ENCODE results near the gene ASXL3.

The ASXL3 gene

DNA sequence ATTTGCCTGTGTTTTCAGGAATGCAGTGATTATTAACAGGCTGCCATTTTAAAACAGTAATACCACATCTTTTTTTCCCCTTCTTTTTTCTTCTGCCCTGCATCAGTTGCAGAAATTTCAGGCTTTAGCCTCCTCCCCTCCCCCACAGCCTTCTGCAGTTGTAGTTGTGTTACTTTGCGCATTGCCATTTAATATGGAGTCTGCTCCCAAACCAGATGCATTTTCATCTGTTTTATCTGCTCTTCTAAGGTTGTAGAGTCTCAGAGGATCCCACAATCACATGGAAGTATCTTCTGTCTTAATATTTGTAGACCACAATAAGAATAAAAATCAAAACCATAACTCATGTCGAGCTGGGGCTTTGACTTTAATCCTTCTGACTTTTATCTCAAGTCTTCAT lies 3.8 kb downstream of the ASXL3 start:
- no peak for DNase-seq (ENCODE audit: low read depth in 1 of 2, low spot score in 1 of 2)

GRCh38 chr18:33583901-33584300 lies 5.9 kb downstream of the ASXL3 start:
- no peak for DNase-seq (ENCODE audit: low read depth in 1 of 2, low spot score in 1 of 2)

- no peak for DNase-seq (ENCODE audit: low read depth in 1 of 2, low spot score in 1 of 2)
Measured at GRCh38 chr18:33584548-33585430, 6.8 kb downstream of the ASXL3 start.

GRCh38 chr18:33585431-33585775 lies 7.4 kb downstream of the ASXL3 start:
- DNase-seq (ENCODE audit: low read depth in 1 of 2, low spot score in 1 of 2), result no peak

DNA sequence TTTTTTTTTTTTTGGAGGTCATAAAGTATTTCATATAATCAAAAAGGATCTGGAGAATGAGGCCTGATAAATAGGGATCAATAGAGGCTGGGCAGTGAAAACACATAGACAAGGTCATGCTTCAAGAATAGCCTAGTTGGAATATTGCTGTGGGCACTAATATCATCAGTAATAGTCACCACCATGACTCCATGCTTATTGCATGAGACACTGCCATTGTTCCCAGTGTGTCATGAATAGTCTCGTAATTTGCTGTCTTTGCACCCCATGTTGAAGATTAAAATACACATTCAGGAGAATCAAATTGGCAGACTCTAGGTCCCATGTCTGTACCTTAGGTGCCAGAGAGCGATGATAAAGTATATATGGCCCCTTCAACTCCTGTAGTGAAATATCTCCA lies 10.3 kb downstream of the ASXL3 start:
- no peak for DNase-seq (ENCODE audit: low read depth in 1 of 2, low spot score in 1 of 2)

GRCh38 chr18:33593261-33593660 lies 15.2 kb downstream of the ASXL3 start:
- no peak for DNase-seq (ENCODE audit: low read depth in 1 of 2, low spot score in 1 of 2)

DNA sequence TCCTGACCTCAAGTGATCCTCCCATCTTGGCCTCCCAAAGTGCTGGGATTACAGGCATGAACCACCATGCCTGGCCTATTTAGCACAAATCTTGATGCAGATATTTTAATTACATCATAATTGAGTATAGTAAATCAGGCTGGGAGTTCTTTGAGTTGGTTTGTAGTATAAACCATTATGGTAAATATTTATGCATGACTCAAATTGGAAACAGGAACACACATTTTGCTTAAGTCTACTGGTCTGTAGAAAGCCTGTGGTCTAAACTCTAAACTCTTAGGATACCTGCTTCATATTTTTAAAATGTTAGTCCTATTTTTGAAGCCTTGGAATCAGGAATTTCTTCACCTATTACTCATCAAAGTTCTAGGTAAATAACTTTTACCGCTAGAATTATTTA lies 16.8 kb downstream of the ASXL3 start:
- no peak for DNase-seq (ENCODE audit: low read depth in 1 of 2, low spot score in 1 of 2)

DNA sequence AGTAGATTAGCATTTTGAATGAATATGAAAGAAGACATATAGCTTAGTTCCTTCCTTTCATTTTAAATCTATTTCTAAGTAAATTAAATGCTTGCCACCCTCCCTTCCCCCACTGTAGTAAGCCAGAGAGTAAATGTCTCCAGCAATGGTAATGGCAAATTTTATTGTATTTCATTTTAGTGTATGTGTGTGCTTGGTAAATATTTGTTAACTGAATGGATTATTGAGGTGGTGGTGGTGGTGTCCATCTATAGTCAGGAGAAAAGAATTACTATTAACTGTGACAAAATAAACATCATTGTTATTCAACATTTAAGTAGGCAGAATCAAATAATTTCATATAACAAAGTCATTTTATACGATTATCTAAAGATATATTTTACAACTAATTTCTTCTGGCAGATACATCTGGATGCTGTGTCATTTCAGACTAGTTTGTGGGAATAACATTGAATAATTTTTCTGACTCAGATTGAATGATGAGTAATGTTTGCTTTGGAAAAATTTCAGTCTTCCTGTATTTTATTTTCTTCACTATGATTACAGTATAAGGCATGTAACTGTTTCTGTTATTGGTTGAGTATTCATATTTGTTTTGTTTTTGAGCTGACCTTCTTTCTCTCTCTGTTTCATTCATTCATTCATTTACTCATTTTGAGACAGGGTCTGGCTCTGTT lies 18.3 kb downstream of the ASXL3 start:
- DNase-seq (ENCODE audit: low read depth in 1 of 2, low spot score in 1 of 2), result no peak

GRCh38 chr18:33600846-33601245 lies 22.8 kb downstream of the ASXL3 start:
- no peak for DNase-seq (ENCODE audit: low read depth in 1 of 2, low spot score in 1 of 2)

DNA sequence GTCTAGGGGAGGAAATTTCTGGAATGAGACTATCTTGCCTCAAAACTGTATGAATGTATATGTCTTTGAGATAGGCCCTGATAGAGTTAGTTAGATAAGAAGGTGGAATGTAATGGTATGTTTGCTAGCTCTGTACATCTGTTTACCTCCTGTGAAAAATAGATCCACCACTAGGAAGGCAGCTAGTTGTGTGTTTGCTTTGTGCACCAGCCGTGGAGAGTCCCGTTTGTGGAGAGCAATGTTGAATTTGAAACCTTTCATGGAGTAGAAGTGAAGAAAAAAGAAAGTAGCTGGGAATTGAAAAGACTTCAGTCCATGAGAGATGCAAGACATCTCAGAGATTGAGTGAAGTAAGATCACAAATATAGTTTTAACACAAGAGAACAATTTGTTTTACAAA lies 25.4 kb downstream of the ASXL3 start:
- DNase-seq (ENCODE audit: low read depth in 1 of 2, low spot score in 1 of 2), result no peak

DNA sequence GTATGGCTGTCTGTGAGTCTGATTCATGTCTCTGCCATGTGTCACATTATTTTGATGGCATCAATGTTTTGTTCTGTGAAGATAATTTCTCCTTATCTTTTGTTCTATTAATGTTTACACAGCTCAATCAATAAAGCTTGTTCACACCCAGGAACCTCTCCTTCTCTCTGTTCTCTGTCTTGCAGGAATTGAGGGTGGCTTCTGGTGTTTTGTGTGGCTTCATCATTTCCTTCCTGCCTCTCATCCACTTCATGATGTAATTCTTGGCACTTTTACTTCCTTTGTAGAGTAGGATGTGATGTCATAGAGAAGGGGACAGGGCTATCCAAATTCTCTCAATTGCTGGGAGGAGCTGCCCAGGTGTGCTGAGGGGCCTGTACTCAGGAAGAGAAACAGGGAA lies 27.2 kb downstream of the ASXL3 start:
- no peak for DNase-seq (ENCODE audit: low read depth in 1 of 2, low spot score in 1 of 2)

GRCh38 chr18:33606621-33607020 lies 28.6 kb downstream of the ASXL3 start:
- no peak for DNase-seq (ENCODE audit: low read depth in 1 of 2, low spot score in 1 of 2)

GRCh38 chr18:33611525-33612135 lies 33.6 kb downstream of the ASXL3 start:
- DNase-seq (ENCODE audit: low read depth in 1 of 2, low spot score in 1 of 2), result no peak

- no peak for DNase-seq (ENCODE audit: low read depth in 1 of 2, low spot score in 1 of 2)
Measured at GRCh38 chr18:33612632-33613031, 34.6 kb downstream of the ASXL3 start.

- DNase-seq (ENCODE audit: low read depth in 1 of 2, low spot score in 1 of 2), result no peak
Measured at GRCh38 chr18:33616556-33616955, 38.5 kb downstream of the ASXL3 start.

DNA sequence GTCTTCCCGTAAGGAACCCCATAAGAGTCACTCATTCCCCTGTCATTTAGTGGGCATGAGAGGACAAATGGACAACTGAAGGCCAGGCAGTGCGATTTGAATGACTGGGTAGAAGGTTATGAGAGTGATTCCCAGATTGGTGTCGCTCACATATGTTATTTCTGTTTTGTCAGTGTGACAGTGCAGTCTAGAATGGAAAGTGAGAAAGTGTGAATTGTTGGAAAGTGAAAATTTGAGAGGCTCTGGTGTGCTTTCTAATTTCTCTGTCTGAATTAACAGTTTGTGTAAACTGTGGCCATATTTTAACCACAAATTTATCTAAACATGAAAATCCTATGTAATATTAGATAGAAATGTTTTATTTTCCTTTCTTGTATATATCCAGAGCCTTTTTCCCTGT lies 49.1 kb downstream of the ASXL3 start:
- no peak for DNase-seq (ENCODE audit: low read depth in 1 of 2, low spot score in 1 of 2)

- DNase-seq (ENCODE audit: low read depth in 1 of 2, low spot score in 1 of 2), result no peak
Measured at GRCh38 chr18:33630476-33630875, 52.5 kb downstream of the ASXL3 start.

DNA sequence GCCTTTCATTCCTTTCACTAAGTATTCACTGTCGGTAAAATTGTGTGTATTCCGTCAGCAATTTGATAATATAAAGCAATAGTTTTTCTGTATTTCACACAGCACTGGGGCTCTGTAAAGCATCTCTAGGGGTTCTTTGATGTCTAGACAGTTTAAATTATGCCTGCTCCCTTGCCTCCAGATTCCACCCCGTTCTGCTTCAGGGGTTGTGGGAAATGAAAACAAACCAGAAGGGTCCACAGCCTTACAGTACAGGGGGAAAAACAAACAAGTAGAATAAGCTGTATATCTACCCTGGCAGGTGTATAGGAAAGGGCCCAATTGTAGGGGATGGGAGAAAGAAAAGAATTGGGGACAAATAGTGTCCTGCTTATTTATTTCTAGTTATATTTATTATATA lies 63.1 kb downstream of the ASXL3 start:
- DNase-seq (ENCODE audit: low read depth in 1 of 2, low spot score in 1 of 2), result no peak

GRCh38 chr18:33644494-33644893 lies 66.5 kb downstream of the ASXL3 start:
- DNase-seq (ENCODE audit: low read depth in 1 of 2, low spot score in 1 of 2), result no peak

GRCh38 chr18:33647365-33647764 lies 69.3 kb downstream of the ASXL3 start:
- no peak for DNase-seq (ENCODE audit: low read depth in 1 of 2, low spot score in 1 of 2)

DNA sequence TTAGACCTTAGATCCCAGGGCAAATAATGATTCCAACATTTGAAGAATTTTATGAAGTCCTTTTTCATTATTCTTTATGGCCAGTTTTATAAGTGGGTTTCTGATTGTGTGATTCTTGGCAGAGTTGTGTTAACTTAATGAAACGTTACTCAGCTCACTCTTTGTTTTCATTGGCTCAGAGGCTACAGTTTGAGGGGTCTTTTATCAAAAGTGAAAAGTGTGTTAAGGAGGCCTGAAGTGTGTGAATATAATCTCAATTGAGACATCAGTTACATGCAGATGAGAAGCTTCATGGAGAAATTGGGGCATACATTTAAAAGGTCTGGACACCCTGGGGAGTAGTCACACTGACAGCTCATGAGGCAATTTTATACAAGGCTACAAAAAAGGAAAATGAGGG lies 74.6 kb downstream of the ASXL3 start:
- DNase-seq (ENCODE audit: low read depth in 1 of 2, low spot score in 1 of 2), result no peak

- no peak for DNase-seq (ENCODE audit: low read depth in 1 of 2, low spot score in 1 of 2)
Measured at GRCh38 chr18:33653231-33653630, 75.2 kb downstream of the ASXL3 start.

All from activated CD4-positive, alpha-beta T cell treated with anti-CD3 and anti-CD28 coated beads, Interleukin-2, amount 50 U/mL, for 24 hours (primary cell).